ENCODE measurements around the gene FBXO30.

FBXO30 gene

GRCh38 chr6:145749632-145750031, 65.0 kb downstream of the FBXO30 start:
- DNase-seq, result no peak

GRCh38 chr6:145745861-145746260, 68.7 kb downstream of the FBXO30 start:
- DNase-seq, result no peak

GRCh38 chr6:145744619-145745018, 70.0 kb downstream of the FBXO30 start:
- no peak for DNase-seq
